TTC549 (cell line): ENCODE data around the gene VDAC2.
"Not testable (repeated sequence)": the region's sequence is repeated elsewhere in the genome, so short reads cannot be mapped to it uniquely, and the experiment has no call there.

Source experiments
- FAIRE-seq: peaks from 2 replicates; lab custom pipeline; 2012; peaks lifted over from hg19 to GRCh38; lab: Jason Lieb, UNC

Gene VDAC2, protein sequence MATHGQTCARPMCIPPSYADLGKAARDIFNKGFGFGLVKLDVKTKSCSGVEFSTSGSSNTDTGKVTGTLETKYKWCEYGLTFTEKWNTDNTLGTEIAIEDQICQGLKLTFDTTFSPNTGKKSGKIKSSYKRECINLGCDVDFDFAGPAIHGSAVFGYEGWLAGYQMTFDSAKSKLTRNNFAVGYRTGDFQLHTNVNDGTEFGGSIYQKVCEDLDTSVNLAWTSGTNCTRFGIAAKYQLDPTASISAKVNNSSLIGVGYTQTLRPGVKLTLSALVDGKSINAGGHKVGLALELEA

DNA sequence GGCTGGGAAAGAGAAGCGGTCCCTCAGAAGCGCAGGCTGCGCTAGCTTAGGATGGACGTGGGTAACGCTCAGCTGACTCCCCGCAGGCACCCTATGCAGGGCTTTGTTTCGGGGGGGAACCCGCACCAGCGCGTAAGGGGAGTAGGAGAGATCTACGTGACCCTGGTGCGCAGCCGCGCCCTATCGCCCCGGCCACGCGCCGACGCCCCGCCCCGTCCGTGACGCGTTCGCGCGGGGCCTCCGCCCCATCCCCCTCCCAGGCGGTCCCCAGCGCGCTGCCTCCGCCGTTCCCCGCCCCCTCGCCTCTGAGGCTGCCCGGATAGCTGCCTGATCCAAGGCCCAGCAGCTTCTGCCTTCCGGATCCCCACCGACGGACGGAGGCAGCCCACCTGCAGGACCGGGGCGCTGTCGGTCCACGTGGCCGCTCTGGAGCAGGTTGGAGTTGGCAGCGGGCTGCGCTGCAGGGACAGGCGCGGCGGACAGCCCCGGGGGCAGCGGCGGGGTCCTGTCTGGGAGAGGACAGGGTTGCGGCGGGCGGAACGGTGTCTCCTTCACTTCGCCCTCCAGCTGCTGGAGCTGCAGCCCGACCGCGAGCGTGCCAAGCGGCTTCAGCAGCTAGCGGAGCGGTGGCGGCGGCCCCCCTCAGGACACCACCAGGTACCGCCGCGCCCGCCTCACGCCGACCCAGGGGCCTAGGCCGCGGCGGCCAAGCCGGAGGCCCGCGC lies at the start of gene VDAC2:
TSS of gene VDAC2 (plus strand) at position 515 of the 725 bp plus-strand sequence. CDS start 363 bp downstream, outside the sequence.
- FAIRE-seq = no peak

DNA sequence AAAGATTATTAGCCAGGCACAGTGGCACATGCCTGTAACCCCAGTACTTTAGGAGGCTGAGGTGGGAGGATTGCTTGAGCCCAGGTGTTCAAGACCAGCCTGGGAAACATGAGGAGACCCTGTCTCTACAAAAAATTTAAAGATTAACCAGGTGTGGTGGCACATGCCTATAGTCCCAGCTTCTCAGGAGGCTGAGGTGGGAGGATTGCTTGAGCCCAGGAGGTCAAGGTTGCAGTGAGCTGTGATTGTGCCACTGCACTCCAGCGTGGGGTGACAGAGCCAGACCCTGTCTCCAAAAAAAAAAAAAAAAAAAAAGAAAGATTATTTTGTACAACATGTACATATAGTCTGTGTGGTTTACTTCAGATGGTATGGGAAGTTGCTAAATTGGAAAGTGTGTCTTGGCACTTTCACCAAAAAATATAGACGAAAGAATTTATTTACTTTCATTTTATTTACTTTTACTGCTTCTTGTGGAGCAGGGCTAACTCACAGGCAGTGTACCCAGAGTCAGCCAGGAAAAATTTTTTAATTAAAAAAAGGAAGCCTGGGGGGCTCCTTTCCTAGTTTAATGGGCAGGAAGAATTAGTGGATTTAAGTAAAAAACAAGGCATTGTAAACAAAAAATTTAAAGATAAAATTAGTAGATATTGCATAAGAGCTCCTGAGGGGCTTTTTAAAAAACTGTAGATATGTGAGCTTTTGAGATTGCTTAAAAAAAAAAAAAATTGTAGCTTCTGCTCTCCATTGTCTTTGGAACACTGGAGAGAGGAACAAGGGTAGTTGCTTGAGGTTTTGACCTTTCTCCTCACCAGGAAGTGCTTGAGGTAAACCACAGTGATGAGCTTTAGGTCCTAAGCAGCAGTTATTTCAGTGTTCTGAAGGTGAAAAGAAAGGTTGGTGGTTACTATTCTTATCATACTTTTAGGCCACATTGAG lies 44.6 kb upstream of the VDAC2 start:
- no peak for FAIRE-seq

DNA sequence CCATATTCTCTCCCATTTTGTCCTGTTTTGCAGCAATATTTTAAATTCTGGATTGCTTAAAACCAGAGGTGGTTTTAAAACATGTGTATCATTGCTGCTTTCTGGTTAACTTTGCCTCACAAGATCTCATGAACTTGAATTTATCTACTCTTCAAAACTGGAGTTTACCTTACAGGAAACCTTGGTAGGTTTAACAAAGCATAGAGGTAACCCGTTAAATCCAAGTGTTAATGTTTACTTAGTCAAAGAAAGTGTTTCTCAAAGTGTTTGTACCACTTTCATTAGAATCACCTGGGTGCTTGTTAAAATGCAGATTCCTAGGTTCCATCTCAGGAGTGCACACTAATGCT lies 44.0 kb upstream of the VDAC2 start:
- FAIRE-seq = no peak

DNA sequence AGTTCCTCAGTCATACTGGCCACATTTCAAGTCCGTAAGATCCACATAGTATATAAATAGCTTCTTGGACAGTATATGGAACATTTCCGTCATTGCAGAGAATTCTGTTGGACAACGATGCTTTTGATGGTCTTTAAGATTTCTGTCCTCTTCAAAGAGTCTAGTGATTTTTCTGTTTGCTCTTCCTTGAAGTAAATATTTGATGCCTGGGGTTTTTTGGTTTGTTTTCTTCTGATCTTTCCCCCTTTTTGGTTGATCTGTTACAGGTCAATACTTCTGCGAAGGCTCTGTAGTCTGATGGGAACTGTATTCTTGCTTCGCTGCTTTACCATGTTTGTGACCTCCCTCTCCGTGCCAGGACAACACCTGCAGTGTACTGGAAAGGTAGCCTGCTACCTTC lies 42.3 kb upstream of the VDAC2 start:
- no peak for FAIRE-seq

DNA sequence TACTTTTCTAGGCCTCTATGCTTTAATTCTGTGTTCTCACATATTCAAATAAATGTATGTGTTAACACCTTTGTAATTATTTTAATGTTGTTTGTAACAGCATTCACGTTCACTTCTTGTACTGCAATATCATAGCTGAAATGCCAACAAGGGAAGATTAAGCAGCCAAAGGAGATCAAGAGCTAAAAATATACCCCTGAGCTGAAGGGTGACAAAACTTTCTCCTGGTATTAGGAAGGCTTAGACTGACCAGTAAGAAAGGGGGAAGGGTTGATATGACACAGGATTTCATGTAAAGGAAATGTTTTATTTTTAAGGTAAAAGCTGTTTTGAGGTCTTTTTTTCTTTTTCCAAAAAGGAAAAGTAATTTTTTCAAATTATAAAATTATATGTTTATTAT lies 40.4 kb upstream of the VDAC2 start:
- no peak for FAIRE-seq

DNA sequence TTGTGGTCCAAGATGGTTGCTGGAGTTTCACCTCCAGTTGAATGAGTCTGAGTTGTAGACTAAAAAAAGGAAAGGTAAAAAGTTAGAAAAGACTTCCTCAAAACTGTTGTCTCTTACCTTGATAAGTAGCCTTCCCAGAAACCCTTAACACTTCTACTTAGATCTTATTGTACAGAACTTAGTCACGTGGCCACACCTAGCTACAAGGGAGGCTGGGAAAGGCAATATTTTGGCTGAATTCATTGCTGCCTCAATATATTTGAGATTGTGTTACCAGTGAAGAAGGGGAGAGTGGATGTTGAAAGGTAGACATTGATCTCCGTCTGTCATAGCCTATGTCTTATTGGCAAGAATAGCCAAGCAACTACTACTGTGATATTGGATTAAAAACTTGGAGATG lies 35.5 kb upstream of the VDAC2 start:
- no peak for FAIRE-seq

DNA sequence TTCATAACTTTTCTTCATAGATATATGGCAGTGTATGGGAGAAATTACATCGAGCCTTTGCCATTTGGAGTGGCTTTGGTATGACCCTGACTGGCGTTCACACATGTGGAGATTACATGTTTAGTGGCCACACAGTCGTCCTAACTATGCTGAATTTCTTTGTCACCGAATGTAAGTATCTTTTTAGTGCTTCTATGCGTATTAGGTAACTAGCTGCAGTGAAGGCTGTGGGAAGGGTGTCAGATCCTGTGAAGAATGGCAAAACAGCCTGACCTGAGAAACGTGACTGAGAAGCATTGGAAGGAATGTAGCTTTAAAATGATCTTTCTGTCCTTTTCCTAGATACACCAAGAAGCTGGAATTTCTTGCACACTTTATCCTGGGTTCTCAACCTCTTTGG lies 34.5 kb upstream of the VDAC2 start:
- FAIRE-seq = no peak

DNA sequence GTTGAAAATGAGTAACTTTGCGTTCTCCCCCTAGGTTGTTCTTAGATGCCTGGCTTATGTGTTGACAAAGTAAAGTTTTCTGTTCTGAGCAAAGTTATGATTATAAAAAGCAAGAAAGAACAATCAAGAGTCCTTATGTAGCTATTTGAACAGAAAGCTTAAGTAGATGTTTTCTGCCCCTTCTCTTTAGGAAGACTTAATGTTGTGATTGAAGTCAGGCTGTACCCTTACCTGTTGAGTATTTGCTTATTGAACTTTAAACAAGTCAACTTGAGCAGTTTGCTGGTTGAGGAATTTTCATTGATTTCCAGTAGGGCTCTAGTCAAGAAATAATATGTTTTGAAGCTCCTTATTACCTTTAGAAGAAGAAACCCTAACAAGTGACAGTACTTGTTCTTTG lies 33.9 kb upstream of the VDAC2 start:
- FAIRE-seq = no peak

DNA sequence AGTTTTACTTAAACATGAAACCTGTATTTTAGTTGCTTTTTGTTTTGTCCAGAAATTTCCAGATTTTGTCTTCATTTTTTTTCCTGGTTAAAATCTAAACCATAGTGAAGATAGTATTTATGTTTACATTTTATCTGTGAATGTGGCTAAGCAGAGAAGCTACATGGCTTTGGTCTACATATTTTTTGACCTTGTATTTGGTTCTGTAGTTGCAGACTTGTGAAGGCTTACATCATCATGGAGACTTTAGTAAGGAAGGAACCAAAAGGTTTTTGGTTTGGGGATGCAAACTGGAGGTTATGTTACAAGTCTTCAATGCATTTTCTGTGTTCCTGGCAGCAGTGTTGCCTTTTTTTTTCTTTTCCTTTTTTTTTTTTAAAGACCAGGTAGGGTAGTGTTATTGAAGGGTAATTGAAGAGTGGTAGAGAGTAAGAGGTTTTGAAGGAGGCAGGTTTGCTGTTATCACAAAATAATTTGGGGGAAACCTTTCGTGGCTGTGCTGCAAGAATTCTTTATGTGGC lies 30.9 kb upstream of the VDAC2 start:
- FAIRE-seq = no peak

DNA sequence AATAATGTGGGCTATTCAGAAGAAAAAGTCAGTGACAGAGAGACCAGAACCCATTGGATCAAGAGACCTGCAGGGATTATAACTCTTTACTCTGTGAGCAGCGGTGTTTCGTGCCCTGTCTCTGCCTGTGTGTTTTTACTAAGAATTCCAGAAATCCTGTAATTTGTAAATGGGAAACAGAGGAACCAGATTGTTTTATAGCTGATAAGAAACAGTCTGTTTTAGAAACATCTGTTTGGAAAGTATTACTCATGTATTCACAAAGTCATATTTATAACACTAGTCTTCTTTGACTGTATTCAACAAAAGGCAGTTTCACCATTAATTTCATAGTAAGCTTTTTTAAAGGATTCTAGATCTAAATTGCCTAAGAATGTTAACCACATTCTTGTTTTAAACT lies 30.0 kb upstream of the VDAC2 start:
- no peak for FAIRE-seq

DNA sequence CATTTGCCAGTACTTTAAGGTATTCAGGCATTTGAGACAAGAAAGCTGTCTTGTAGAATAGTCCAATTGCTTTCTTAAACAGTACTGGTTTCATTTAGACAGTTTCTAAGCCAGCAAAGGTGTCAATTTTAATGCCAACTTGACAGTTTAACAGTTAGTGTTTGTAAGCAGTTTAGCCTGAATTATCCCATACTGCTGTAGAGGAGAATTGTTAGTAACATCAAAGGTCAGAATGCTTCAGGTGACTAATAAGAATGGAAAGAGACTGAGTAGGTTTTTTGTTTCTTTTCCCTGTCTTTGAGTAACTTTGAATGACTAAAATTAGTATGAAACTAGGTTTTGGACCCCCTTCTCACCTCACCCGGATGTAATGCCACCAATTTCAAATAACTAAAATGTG lies 29.5 kb upstream of the VDAC2 start:
- FAIRE-seq = no peak

DNA sequence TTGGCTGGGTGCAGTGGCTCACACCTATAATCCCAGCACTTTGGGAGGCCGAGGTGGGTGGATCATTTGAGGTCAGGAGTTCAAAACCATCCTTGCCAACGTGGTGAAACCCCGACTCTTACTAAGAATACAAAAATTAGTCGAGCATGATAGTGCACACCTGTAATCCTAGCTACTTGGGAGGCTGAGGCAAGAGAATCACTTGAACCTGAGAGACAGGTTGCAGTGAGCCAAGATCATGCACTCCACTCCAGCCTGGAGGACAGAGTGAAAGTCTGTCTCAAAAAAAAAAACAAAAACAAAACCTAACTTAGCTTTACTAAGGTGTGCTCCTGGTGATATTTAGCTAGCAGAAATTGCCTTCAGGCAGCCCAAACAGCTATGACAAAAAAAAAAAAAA lies 24.3 kb upstream of the VDAC2 start:
- no peak for FAIRE-seq

DNA sequence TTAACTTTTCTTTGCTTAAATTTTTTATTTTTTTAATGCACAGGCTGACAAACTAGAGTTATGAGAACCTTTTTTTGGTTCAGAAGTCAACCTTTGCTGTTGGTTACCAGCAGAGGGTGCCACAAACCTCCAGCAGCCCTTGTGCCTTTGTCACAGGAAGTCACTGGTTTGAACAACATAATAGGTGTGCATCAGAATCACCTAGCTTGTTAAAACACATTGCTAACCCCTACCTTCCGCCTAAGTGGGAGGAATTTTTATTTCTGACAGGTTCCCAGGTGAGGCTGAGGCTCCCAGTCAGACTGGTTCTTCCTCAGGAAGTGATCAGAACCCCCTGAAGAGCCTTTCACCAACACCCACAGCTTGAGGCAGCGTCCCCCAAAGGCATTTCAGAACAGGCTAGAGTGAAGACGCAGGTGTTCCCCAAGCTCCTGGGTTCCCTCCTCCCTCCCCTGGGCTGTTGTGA lies 22.6 kb upstream of the VDAC2 start:
- no peak for FAIRE-seq

DNA sequence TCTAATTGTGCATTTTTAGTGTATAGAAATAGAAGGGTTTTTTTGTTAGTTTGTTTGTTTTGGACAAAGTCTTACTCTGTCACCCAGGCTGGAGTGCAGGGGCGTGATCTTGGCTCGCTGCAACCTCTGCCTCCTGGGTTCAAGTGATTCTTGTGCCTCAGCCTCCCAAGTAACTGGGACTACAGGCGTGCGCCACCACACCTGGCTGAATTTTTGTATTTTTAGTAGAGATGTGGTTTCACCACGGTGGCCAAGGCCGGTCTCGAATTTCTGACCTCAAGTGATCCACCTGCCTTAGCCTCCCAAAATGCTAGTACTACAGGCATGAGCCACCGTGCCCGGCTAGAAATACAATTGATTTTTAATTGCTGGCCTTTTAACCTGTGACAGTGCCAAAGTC lies 22.1 kb upstream of the VDAC2 start:
- not testable (repeated sequence) for FAIRE-seq

DNA sequence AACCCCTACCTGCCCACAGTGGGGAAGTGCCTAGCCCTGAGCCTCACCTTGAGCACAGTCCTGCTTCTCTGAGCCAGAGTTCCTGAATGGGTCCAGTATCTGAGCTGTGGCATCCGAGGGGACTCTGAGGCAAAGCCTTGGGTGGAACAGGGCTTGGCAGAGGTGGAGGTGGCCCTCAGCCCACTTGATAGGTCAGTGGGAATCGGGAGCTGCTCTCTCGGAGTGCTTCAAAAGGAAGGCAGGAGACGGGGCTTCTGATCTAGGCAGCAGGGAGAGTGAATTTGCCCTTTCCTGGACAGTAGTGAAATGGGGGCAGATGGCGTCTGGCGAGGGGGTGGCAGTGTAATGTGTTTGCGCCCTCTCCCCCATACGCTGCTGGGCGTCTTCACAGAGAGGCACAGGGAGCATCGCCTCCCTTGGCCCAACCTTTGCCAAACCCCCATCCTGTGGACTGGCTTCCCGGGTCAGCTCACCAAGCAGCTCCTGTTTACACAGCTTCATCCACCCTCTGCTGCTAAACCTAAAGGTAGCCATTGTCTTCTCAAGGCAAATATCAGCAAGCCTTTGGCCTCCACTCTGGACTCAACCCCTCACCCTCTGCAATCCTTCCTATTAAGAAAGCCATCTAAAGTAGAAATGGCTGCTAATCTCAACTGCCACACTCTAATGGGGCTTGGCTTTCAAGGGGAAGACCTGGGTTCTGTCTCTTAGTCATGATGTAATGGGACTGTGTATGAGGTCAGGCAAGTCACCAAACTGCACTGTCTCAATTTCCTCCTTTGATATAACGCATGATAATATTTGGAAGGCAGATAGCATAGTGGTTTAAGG lies 21.1 kb upstream of the VDAC2 start:
- FAIRE-seq = no peak

DNA sequence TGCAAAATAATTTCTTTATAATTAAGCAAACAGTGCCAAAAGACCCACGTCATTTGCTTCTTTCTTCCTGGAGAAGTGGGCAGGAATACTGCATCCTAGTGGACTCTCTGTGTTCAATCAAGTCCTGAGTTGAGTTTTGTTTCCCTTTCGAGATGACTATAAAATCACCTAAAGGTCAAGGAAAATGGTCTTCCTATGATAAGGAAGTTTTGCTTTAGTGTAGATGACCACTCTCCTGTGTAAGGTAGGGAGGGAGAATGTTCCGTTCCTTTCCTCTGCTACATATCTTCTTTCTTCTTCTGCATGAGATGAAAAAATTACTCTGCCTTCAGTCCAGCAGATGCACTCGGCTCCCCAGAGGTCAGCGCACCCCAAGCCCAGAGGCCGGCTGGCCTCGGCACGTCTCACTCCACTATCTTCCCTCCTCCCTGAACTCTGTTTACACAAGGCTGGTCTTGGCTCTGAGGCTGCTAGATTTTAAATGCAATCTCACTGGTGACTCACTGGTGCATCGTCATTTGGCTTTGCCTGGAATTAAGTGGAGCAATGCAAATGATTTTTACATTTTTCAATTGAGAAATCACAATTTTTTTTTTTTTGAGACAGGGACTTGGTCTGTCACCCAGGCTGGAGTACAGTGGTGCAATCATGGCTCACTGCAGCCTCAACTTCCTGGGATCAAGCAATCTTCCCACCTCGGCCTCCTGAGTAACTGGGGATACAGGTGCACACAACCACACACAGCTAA lies 18.6 kb upstream of the VDAC2 start:
- FAIRE-seq = no peak

DNA sequence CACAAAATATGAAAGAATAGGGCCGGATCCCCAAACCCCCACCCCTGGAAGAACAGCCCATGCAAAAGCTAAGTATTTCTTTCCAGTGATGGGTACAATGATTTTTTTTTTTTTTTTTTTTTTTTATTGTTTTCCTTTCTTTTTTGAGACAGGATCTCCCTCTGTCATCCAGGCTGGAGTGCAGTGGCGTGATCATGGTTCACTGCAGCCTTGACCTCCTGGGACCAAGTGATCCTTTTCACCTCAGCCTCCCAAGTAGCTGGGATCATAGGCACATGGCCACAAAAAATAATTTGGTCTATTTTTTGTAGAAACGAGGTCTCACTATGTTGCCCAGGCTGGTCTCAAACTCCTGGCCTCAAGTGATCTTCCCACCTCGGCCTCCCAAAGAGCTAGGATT lies 16.0 kb upstream of the VDAC2 start:
- not testable (repeated sequence) for FAIRE-seq

DNA sequence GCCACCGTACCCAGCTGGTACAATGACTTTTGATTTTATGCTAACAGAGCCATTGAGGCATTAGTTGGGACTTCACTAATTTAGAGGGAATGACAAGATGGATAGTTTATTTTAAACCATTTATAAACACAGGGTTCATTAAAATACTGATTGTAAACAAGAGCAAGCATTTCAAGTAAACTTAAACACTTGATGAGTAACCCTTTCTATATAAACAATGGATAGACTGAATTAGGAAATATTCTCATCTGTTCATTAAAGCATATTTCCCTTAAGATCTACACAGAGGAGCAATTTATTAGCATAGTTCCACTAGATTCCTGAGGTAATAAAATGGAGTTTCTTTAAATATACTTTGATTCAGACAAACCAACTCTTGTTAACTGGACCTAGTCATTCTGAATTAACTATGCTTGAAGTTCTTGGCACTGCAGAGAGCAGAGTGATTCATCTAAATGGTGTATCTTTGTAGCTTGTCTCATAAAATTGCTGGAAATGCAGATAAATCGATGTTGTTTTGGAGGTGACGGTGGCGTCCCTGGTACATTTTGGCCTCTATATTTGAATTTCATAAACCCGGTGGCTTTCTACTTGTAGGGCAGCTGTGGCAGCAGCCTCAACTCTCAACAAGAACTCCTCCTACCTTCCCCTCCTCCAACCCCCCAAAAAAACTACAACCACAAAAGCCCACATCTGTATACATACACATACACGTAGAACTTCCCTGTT lies 15.4 kb upstream of the VDAC2 start:
- FAIRE-seq = no peak

DNA sequence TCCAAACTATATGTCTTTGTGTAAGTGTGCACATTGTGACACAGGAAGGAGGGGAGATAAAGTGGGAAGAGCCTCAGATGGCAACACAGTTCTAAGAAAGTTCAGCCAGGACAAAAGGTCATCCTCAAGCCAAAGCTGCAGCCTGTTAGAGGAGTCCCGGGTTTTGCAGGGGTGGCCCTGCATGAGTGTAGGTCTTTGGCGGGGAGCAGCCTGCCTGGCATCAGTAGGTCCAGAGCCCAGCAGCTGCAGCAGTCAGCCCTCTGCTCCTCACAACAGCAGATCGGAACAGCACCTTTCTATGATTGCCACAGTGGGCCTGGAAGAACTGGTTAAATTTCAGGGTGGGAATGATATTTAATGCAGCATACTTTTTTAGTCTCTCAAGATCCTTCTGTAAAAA lies 13.5 kb upstream of the VDAC2 start:
- FAIRE-seq = no peak

DNA sequence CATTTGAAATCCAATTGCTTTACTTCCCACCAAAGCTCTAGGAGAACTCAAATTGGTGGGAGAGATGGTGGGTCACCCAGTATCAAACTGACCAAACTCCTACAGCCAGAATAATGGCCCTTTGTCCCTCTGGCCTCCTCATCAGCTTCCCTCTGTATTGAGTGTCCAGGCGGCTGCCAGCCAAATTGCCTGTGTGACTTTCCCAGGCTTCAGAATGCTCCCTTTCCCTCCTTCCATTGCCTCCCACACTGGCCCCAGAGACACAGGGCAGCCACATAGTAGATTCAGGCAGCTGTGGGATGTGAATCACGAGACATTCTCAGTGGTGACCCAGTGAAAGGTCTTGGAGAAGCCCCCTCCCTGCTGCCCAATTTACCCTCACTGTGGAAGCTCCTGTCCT lies 12.7 kb upstream of the VDAC2 start:
- FAIRE-seq = no peak
